GM23338 (cell line): ENCODE measurements around the gene ARMC8. TPM values are rescaled to one million over a fixed set of nuclear protein-coding genes. Genes with fewer than 3 reads are reported as not detected.

Experiments used
- ATAC-seq: fragments of 200-7000 bp; cut with Tn5 transposase; 3 replicates; pipeline ENCODE4 v1.9.1; 2020
- DNase-seq: peaks from one replicate; pipeline ENCODE4 v3.0.0-alpha.2; 2015; ENCODE audit warnings: low spot score
- H2AFZ ChIP-seq: fragments of 200-600 bp; sonication (generic); 2 replicates; pipeline ENCODE4 v1.8.0; 2016; ENCODE audit warnings: antibody characterized with exemption, mild to moderate bottlenecking, moderate library complexity
- H3F3A ChIP-seq: fragments of 200-600 bp; sonication (generic); replicated peaks from 2 replicates; pipeline ENCODE4 v1.8.0; 2017; ENCODE audit warnings: antibody characterized with exemption, mixed run types, low read depth
- H3K27ac ChIP-seq: fragments of 200-600 bp; sonication (generic); 2 replicates; pipeline ENCODE4 v1.6.1; 2016; ENCODE audit warnings: low read depth
- H3K27me3 ChIP-seq: fragments of 200-600 bp; sonication (generic); 2 replicates; pipeline ENCODE4 v1.8.0; 2016; ENCODE audit warnings: mild to moderate bottlenecking, mixed run types, moderate library complexity; ENCODE audit not compliant: insufficient read depth
- H3K36me3 ChIP-seq: fragments of 200-600 bp; sonication (generic); 2 replicates; pipeline ENCODE4 v1.8.0; 2016; ENCODE audit warnings: mild to moderate bottlenecking; ENCODE audit not compliant: insufficient read depth
- H3K4me1 ChIP-seq: fragments of 200-600 bp; sonication (generic); 2 replicates; pipeline ENCODE4 v1.8.0; 2016; ENCODE audit warnings: mild to moderate bottlenecking, moderate library complexity; ENCODE audit not compliant: insufficient read depth
- H3K4me2 ChIP-seq: fragments of 200-600 bp; sonication (generic); 2 replicates; pipeline ENCODE4 v1.7.1; 2017; ENCODE audit warnings: mixed run types
- H3K4me3 ChIP-seq: fragments of 200-600 bp; sonication (generic); 2 replicates; pipeline ENCODE4 v1.6.1; 2016; ENCODE audit warnings: mixed run types
- H3K79me2 ChIP-seq: fragments of 200-600 bp; sonication (generic); replicated peaks from 2 replicates; pipeline ENCODE4 v1.8.0; 2017; ENCODE audit warnings: mild to moderate bottlenecking; ENCODE audit not compliant: insufficient read depth
- H3K9me2 ChIP-seq: fragments of 200-600 bp; sonication (generic); 2 replicates; pipeline ENCODE4 v1.8.0; 2017; ENCODE audit not compliant: insufficient read depth
- H4K20me1 ChIP-seq: fragments of 200-600 bp; sonication (generic); replicated peaks from 2 replicates; pipeline ENCODE4 v1.8.0; 2017; ENCODE audit warnings: mild to moderate bottlenecking; ENCODE audit not compliant: insufficient read depth
- H3K27ac Mint-ChIP-seq: 2 replicates; pipeline ENCODE4 v1.8.0; 2020; ENCODE audit warnings: inconsistent platforms, mild to moderate bottlenecking, moderate library complexity, mixed read lengths
- H3K27me3 Mint-ChIP-seq: 3 replicates; pipeline ENCODE4 v1.8.0; 2022; ENCODE audit warnings: low read depth, mild to moderate bottlenecking, moderate library complexity, mixed read lengths, inconsistent platforms; ENCODE audit not compliant: insufficient read depth, poor library complexity
- H3K36me3 Mint-ChIP-seq: 3 replicates; pipeline ENCODE4 v1.8.0; 2021; ENCODE audit warnings: low read depth, mild to moderate bottlenecking, inconsistent platforms, moderate library complexity, mixed read lengths
- H3K4me1 Mint-ChIP-seq: 3 replicates; pipeline ENCODE4 v1.8.0; 2020; ENCODE audit warnings: mild to moderate bottlenecking, inconsistent platforms, mixed read lengths
- H3K4me3 Mint-ChIP-seq: 3 replicates; pipeline ENCODE4 v1.8.0; 2021; ENCODE audit warnings: moderate library complexity, mild to moderate bottlenecking, inconsistent platforms, mixed read lengths
- H3K9me3 Mint-ChIP-seq: 3 replicates; pipeline ENCODE4 v1.8.0; 2020; ENCODE audit warnings: moderate library complexity, mild to moderate bottlenecking, inconsistent platforms, mixed read lengths
- CTCF ChIP-seq, 2 experiments: fragments of 200-600 bp in 1 of 2; sonication (generic) in 1 of 2; conservative IDR thresholded peaks; 2 replicates each; pipeline versions ENCODE4 v1.5.1 to v1.6.1; 2016 to 2017; ENCODE audit warnings: antibody characterized with exemption in 2 of 2, low read depth in 2 of 2, mild to moderate bottlenecking in 2 of 2, moderate library complexity in 1 of 2
- ETS1 ChIP-seq: IDR thresholded peaks from 2 replicates; pipeline ENCODE4 v1.6.1; 2016; ENCODE audit warnings: antibody characterized with exemption
- JUNB ChIP-seq: IDR thresholded peaks from one replicate; pipeline ENCODE4 v1.6.1; 2016; ENCODE audit warnings: antibody characterized with exemption; ENCODE audit not compliant: unreplicated experiment
- NANOG ChIP-seq: IDR thresholded peaks from 2 replicates; pipeline ENCODE4 v1.6.1; 2016; ENCODE audit warnings: antibody characterized with exemption, borderline replicate concordance
- POLR2AphosphoS5 ChIP-seq: IDR thresholded peaks from 2 replicates; pipeline ENCODE4 v1.6.1; 2016; ENCODE audit warnings: antibody characterized with exemption, low read depth
- REST ChIP-seq: IDR thresholded peaks from one replicate; pipeline ENCODE4 v1.6.1; 2018; ENCODE audit warnings: antibody characterized with exemption; ENCODE audit not compliant: unreplicated experiment
- STAT1 ChIP-seq: IDR thresholded peaks from one replicate; pipeline ENCODE4 v1.6.1; 2016; ENCODE audit warnings: antibody characterized with exemption; ENCODE audit not compliant: unreplicated experiment
- ZNF114 ChIP-seq: fragments of 250-450 bp; sonication (Bioruptor Pico); IDR thresholded peaks from 2 replicates; pipeline ENCODE4 v1.5.0; 2020; ENCODE audit warnings: mild to moderate bottlenecking, moderate library complexity
- ZNF331 ChIP-seq: fragments of 250-450 bp; sonication (Bioruptor Pico); IDR thresholded peaks from 2 replicates; pipeline ENCODE4 v1.5.0; 2020; ENCODE audit warnings: low read depth, mild to moderate bottlenecking, moderate library complexity
- polyA plus RNA-seq: library from polyadenylated mRNA; unstranded; fragments of >200 nt; fragmentation: Nextera tagmentation; extraction: Ambion mirVana; gene quantifications from 2 replicates; pipeline ENCODE4 v1.2.1, GENCODE V29; 2016
- total RNA-seq: library from RNA; depleted of rRNA; stranded (reverse); fragments of >200 nt; shearing (Covaris generic); gene quantifications from 2 replicates; pipeline ENCODE4 v1.2.3, GENCODE V29; 2014

ARMC8 gene
- total and polyA plus RNA-seq, 2 experiments from 2014 or later, result 36.8 to 61.4 TPM

GRCh38 chr3:138308783-138309182 is 121.7 kb downstream of the ARMC8 start (continued):
- no peak for TF ChIP-seq REST
- TF ChIP-seq STAT1, result no peak

- Histone ChIP-seq H3K4me2 (no peak overlapping the region), H3K4me3 (no peak overlapping the region), H3F3A (no peaks in the 10 kb centered on the region), H3K79me2 (no peaks in the 10 kb centered on the region), H3K9me2 (peaks cover 16% of the 10 kb centered on the region; the same call in 1 of the 2 replicates), H4K20me1 (no peaks in the 10 kb centered on the region), H3K27me3 (no peaks in the 10 kb centered on the region), H2AFZ (no peak overlapping the region), H3K36me3 (0 out of 2 replicates have a peak, but pooled peaks cover 3% of the 10 kb centered on the region), H3K27ac (no peak overlapping the region), H3K4me1 (no peaks in the 10 kb centered on the region)
- H3K4me1 Mint-ChIP-seq, result no peaks in the 10 kb centered on the region
- peaks cover 20% of the 10 kb centered on the region for H3K36me3 Mint-ChIP-seq
- DNase-seq, result no peak
- H3K27ac Mint-ChIP-seq, result no peak overlapping the region
- H3K4me3 Mint-ChIP-seq, result no peak overlapping the region
- H3K27me3 Mint-ChIP-seq, result peaks cover 5% of the 10 kb centered on the region
- ATAC-seq, result no peak
- H3K9me3 Mint-ChIP-seq, result peaks cover 31% of the 10 kb centered on the region
- TF ChIP-seq ETS1 (no peak), ZNF114 (CRISPR knock-in tag) (no peak), REST (no peak), CTCF (conservative IDR thresholded peaks at IDR 0.05; ENCODE audit: low read depth in 2 of 2) (no peak), POLR2AphosphoS5 (no peak), ZNF331 (no peak), STAT1 (no peak), JUNB (no peak), NANOG (no peak)
These were observed 123.4 kb downstream of the ARMC8 start for GRCh38 chr3:138310494-138310893.
